Measurements from ENCODE around the gene CHID1.

CHID1 gene

DNA sequence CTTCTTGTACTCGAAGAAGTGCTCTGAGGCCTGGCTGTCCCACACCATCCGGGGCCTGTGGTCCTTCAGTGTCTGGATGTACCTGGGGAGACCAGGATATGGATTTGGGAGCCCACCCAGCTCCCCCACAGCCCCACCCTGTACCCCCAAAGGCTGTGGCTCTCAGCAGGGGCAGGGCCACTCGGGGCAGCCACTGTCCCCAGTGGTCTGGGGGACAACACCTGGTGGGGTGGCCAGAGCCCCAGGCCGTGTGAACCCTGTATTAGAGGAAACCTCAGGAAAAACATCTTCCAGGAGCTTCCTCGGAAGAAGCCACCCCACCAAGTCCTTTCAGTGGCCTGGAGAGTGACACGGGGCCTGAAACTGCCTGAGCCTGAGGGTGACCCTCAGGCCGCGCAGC, 40.2 kb downstream of the CHID1 start:
- Histone ChIP-seq H3K9me2 (replicated peaks; ENCODE audit: control insufficient read depth, low read length) (no peaks in the 10 kb centered on the region), H4K20me1 (ENCODE audit: control insufficient read depth, insufficient read depth, low read depth, low read length) (no peaks in the 10 kb centered on the region; the same call in 1 of the 2 replicates), H3K9me3 (ENCODE audit: control insufficient read depth, insufficient read depth, low read length) (no peaks in the 10 kb centered on the region), H3K27me3 (ENCODE audit: control insufficient read depth, low read length) (no peaks in the 10 kb centered on the region), H3K4me2 (ENCODE audit: low read length) (no peak overlapping the region), H3K4me3 (ENCODE audit: low read length) (no peak overlapping the region), H3K27ac (ENCODE audit: low read depth, low read length) (no peak overlapping the region), H3K4me1 (ENCODE audit: control insufficient read depth, low read length) (no peaks in the 10 kb centered on the region), H3F3A (ENCODE audit: control insufficient read depth, insufficient read depth) (no peaks in the 10 kb centered on the region), H3K36me3 (ENCODE audit: control insufficient read depth, low read length) (no peaks in the 10 kb centered on the region), H3K79me2 (ENCODE audit: control insufficient read depth, low read length) (no peaks in the 10 kb centered on the region)
- TF ChIP-seq EZH2phosphoT487 (IDR thresholded peaks at IDR 0.05; ENCODE audit: borderline replicate concordance, low read length): no peak
- TF ChIP-seq, protein P1, sequence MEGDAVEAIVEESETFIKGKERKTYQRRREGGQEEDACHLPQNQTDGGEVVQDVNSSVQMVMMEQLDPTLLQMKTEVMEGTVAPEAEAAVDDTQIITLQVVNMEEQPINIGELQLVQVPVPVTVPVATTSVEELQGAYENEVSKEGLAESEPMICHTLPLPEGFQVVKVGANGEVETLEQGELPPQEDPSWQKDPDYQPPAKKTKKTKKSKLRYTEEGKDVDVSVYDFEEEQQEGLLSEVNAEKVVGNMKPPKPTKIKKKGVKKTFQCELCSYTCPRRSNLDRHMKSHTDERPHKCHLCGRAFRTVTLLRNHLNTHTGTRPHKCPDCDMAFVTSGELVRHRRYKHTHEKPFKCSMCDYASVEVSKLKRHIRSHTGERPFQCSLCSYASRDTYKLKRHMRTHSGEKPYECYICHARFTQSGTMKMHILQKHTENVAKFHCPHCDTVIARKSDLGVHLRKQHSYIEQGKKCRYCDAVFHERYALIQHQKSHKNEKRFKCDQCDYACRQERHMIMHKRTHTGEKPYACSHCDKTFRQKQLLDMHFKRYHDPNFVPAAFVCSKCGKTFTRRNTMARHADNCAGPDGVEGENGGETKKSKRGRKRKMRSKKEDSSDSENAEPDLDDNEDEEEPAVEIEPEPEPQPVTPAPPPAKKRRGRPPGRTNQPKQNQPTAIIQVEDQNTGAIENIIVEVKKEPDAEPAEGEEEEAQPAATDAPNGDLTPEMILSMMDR (IDR thresholded peaks at IDR 0.05; ENCODE audit: low read depth, low read length, poor library complexity, severe bottlenecking): no peak

DNA sequence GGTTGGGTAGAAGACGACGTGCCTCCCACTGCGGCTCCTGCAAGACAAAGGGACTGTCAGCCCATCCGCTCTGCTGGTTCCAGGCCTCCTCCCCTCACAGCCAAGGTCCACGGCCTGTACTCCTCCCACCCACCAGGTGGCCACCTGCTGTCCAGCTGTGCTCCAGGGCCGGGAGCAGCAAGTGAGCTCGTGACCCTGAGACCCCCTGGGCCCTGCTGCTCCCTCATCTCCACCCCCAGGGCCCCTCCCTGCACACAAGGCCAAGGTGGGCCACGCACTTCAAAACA, 40.5 kb downstream of the CHID1 start:
- Histone ChIP-seq H3K4me2 (ENCODE audit: low read length) (no peak overlapping the region), H3K9me2 (replicated peaks; ENCODE audit: control insufficient read depth, low read length) (no peaks in the 10 kb centered on the region), H3K9me3 (ENCODE audit: control insufficient read depth, insufficient read depth, low read length) (no peaks in the 10 kb centered on the region), H3K4me1 (ENCODE audit: control insufficient read depth, low read length) (no peaks in the 10 kb centered on the region), H3K79me2 (ENCODE audit: control insufficient read depth, low read length) (no peaks in the 10 kb centered on the region), H3F3A (ENCODE audit: control insufficient read depth, insufficient read depth) (no peaks in the 10 kb centered on the region), H4K20me1 (ENCODE audit: control insufficient read depth, insufficient read depth, low read depth, low read length) (no peaks in the 10 kb centered on the region; the same call in 1 of the 2 replicates), H3K27me3 (ENCODE audit: control insufficient read depth, low read length) (no peaks in the 10 kb centered on the region), H3K27ac (ENCODE audit: low read depth, low read length) (no peak overlapping the region), H3K4me3 (ENCODE audit: low read length) (no peak overlapping the region), H3K36me3 (ENCODE audit: control insufficient read depth, low read length) (no peaks in the 10 kb centered on the region)
- no peak for TF ChIP-seq EZH2phosphoT487 (IDR thresholded peaks at IDR 0.05; ENCODE audit: borderline replicate concordance, low read length)

DNA sequence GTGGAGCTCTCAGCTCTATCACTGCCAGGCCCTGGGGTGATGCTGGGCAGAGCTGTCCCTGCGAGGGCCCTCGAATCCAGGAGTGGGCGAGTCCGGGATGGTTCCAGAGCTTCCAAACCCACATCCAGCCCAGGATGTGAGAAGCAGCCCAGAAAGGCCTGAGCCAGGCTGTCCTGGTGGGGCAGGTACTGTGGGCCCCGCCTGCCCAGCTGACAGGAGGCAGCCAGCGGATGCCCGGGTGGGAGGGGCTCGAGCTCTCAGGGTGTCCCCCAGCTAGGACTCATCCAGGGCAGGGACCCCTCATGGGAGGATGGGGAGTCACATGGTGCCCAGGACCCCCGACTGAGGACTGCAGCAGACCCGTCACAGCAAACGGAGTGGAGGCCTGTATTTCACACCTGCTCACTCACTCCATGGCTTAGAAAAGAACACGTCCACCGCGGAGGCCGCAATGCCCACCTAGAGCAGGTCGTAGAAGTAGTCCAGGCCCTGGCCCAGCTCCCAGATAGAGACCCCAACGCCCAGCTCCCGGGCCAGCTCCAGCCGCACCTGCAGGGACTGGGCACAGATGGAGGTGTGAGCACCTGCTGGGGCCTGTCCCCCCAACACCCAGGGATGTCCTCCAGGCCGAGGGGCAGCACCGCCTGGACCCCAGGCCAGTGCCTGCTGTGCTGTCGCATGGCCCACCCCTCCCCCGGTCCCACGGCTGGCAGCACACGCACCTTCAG, 41.0 kb downstream of the CHID1 start:
- Histone ChIP-seq H3K27ac (ENCODE audit: low read depth, low read length) (no peak overlapping the region), H3F3A (ENCODE audit: control insufficient read depth, insufficient read depth) (no peaks in the 10 kb centered on the region), H3K79me2 (ENCODE audit: control insufficient read depth, low read length) (no peaks in the 10 kb centered on the region), H3K27me3 (ENCODE audit: control insufficient read depth, low read length) (no peaks in the 10 kb centered on the region), H3K9me2 (replicated peaks; ENCODE audit: control insufficient read depth, low read length) (no peaks in the 10 kb centered on the region), H3K4me2 (ENCODE audit: low read length) (no peak overlapping the region), H4K20me1 (ENCODE audit: control insufficient read depth, insufficient read depth, low read depth, low read length) (no peaks in the 10 kb centered on the region; the same call in 1 of the 2 replicates), H3K9me3 (ENCODE audit: control insufficient read depth, insufficient read depth, low read length) (no peaks in the 10 kb centered on the region), H3K4me1 (ENCODE audit: control insufficient read depth, low read length) (no peaks in the 10 kb centered on the region), H3K36me3 (ENCODE audit: control insufficient read depth, low read length) (no peaks in the 10 kb centered on the region), H3K4me3 (ENCODE audit: low read length) (no peak overlapping the region)
- TF ChIP-seq, protein P1 (IDR thresholded peaks at IDR 0.05; ENCODE audit: low read depth, low read length, poor library complexity, severe bottlenecking): no peak
- no peak for TF ChIP-seq EZH2phosphoT487 (IDR thresholded peaks at IDR 0.05; ENCODE audit: borderline replicate concordance, low read length)

DNA sequence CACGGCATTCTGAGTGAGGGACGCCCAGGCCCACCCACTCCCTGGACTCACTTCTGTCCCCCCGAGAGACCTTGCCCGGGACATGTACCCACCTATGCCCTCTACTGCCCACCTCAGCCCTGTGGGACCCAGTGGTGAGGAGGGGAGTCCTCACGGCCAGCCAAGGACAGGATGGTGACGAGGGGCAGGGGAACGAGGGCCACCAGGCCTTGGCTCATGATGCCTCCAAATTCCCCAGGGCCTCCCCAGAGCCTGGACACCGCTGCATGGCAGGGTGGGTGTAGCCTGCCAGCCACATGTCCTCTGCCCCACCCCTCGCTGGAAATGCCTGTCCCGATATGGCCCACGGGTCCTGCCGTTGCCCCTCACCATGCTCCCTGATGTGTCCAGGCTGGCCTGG, 41.8 kb downstream of the CHID1 start:
- Histone ChIP-seq H3F3A (ENCODE audit: control insufficient read depth, insufficient read depth) (no peaks in the 10 kb centered on the region), H3K4me1 (ENCODE audit: control insufficient read depth, low read length) (no peaks in the 10 kb centered on the region), H3K79me2 (ENCODE audit: control insufficient read depth, low read length) (no peaks in the 10 kb centered on the region), H3K9me3 (ENCODE audit: control insufficient read depth, insufficient read depth, low read length) (no peaks in the 10 kb centered on the region), H3K36me3 (ENCODE audit: control insufficient read depth, low read length) (no peaks in the 10 kb centered on the region), H3K4me3 (ENCODE audit: low read length) (no peak overlapping the region), H3K27me3 (ENCODE audit: control insufficient read depth, low read length) (no peaks in the 10 kb centered on the region), H4K20me1 (ENCODE audit: control insufficient read depth, insufficient read depth, low read depth, low read length) (no peaks in the 10 kb centered on the region; the same call in 1 of the 2 replicates), H3K9me2 (replicated peaks; ENCODE audit: control insufficient read depth, low read length) (no peaks in the 10 kb centered on the region), H3K27ac (ENCODE audit: low read depth, low read length) (no peak overlapping the region), H3K4me2 (ENCODE audit: low read length) (no peak overlapping the region)
- TF ChIP-seq, protein P1 (IDR thresholded peaks at IDR 0.05; ENCODE audit: low read depth, low read length, poor library complexity, severe bottlenecking): no peak
- no peak for TF ChIP-seq EZH2phosphoT487 (IDR thresholded peaks at IDR 0.05; ENCODE audit: borderline replicate concordance, low read length)
